GM18858 (cell line): ENCODE results near the gene INTS15.
A peak's percentile ranks its signal among the peaks of the same experiment; 100 is the strongest.

ENCODE experiments used
- ATAC-seq: cut with Tn5 transposase; IDR thresholded peaks from one replicate; pipeline ENCODE4 v1.9.1; 2021; ENCODE audit not compliant: unreplicated experiment

The INTS15 gene

GRCh38 chr7:6589829-6590644 is at the start of gene INTS15:
Gene INTS15, plus strand, starts transcription at chr7:6590021. Its CDS starts 263 bp downstream, at chr7:6590284.
- ATAC-seq: peak; percentile 83

- ATAC-seq: no peak
Measured at GRCh38 chr7:6542368-6542767, 47.5 kb upstream of the INTS15 start.

- ATAC-seq: no peak
Measured at GRCh38 chr7:6545398-6546126, 44.3 kb upstream of the INTS15 start.

GRCh38 chr7:6546498-6547251 is 43.1 kb upstream of the INTS15 start:
- ATAC-seq: no peak

- ATAC-seq: no peak
Measured at GRCh38 chr7:6547400-6547799, 42.4 kb upstream of the INTS15 start.

GRCh38 chr7:6551016-6551511 is 38.8 kb upstream of the INTS15 start, which contains the start of gene GRID2IP:
Gene GRID2IP, minus strand, starts transcription at chr7:6551461. Its CDS starts 25 bp downstream, at chr7:6551436.
- no peak for ATAC-seq

GRCh38 chr7:6553448-6554044 is 36.3 kb upstream of the INTS15 start:
- no peak for ATAC-seq

- no peak for ATAC-seq
Measured at GRCh38 chr7:6554848-6555247, 35.0 kb upstream of the INTS15 start.

- no peak for ATAC-seq
Measured at GRCh38 chr7:6556196-6556595, 33.6 kb upstream of the INTS15 start.

- no peak for ATAC-seq
Measured at GRCh38 chr7:6558837-6559236, 31.0 kb upstream of the INTS15 start.

GRCh38 chr7:6559896-6560295 is 29.9 kb upstream of the INTS15 start:
- ATAC-seq: no peak

- ATAC-seq: no peak
Measured at GRCh38 chr7:6562106-6562505, 27.7 kb upstream of the INTS15 start.

- no peak for ATAC-seq
Measured at GRCh38 chr7:6563936-6564770, 25.7 kb upstream of the INTS15 start.

GRCh38 chr7:6565655-6566054 is 24.2 kb upstream of the INTS15 start:
- no peak for ATAC-seq

GRCh38 chr7:6567886-6568285 is 21.9 kb upstream of the INTS15 start:
- ATAC-seq: no peak

- peak; percentile 42 for ATAC-seq
Measured at GRCh38 chr7:6571160-6571779, 18.6 kb upstream of the INTS15 start.

GRCh38 chr7:6575281-6576023 is 14.4 kb upstream of the INTS15 start:
- no peak for ATAC-seq

- no peak for ATAC-seq
Measured at GRCh38 chr7:6576024-6576866, 13.6 kb upstream of the INTS15 start.
